Right hindlimb (tissue), 1 donor: ENCODE results near the gene PLSCR5.

ENCODE experiments used
- DNase-seq: peaks from one replicate; pipeline ENCODE4 v3.0.0-alpha.2; 2018

The PLSCR5 gene

GRCh38 chr3:146605106-146605505, at the start of gene PLSCR5:
TSS of gene PLSCR5 (minus strand) at chr3:146605346. CDS start at chr3:146605212, 134 bp downstream.
- DNase-seq, result no peak

GRCh38 chr3:146653978-146654377, 48.8 kb upstream of the PLSCR5 start:
- DNase-seq, result no peak

GRCh38 chr3:146650691-146651442, 45.7 kb upstream of the PLSCR5 start:
- DNase-seq, result no peak

- no peak for DNase-seq
Observed at GRCh38 chr3:146646261-146646660, 41.1 kb upstream of the PLSCR5 start.

GRCh38 chr3:146640955-146641867, 36.1 kb upstream of the PLSCR5 start:
- DNase-seq, result no peak

- no peak for DNase-seq
Observed at GRCh38 chr3:146640361-146640760, 35.2 kb upstream of the PLSCR5 start.

GRCh38 chr3:146638718-146639117, 33.6 kb upstream of the PLSCR5 start:
- no peak for DNase-seq

- DNase-seq, result no peak
Observed at GRCh38 chr3:146637871-146638270, 32.7 kb upstream of the PLSCR5 start.

- DNase-seq, result no peak
Observed at GRCh38 chr3:146636881-146637280, 31.7 kb upstream of the PLSCR5 start.

GRCh38 chr3:146634346-146634745, 29.2 kb upstream of the PLSCR5 start:
- no peak for DNase-seq

- DNase-seq, result no peak
Observed at GRCh38 chr3:146628671-146629070, 23.5 kb upstream of the PLSCR5 start.

- no peak for DNase-seq
Observed at GRCh38 chr3:146626403-146627122, 21.4 kb upstream of the PLSCR5 start.

- no peak for DNase-seq
Observed at GRCh38 chr3:146625186-146625775, 20.1 kb upstream of the PLSCR5 start.

GRCh38 chr3:146621723-146622122, 16.6 kb upstream of the PLSCR5 start:
- DNase-seq, result no peak

- no peak for DNase-seq
Observed at GRCh38 chr3:146612015-146612414, 6.9 kb upstream of the PLSCR5 start.

- no peak for DNase-seq
Observed at GRCh38 chr3:146611096-146611495, 6.0 kb upstream of the PLSCR5 start.

- peak; percentile 24 for DNase-seq
Observed at GRCh38 chr3:146598535-146598934, 6.6 kb downstream of the PLSCR5 start.

- no peak for DNase-seq
Observed at GRCh38 chr3:146594843-146595482, 10.2 kb downstream of the PLSCR5 start.

GRCh38 chr3:146593776-146594175, 11.4 kb downstream of the PLSCR5 start:
- DNase-seq, result no peak

- DNase-seq, result no peak
Observed at GRCh38 chr3:146590521-146590920, 14.6 kb downstream of the PLSCR5 start.

- DNase-seq, result no peak
Observed at GRCh38 chr3:146589899-146590508, 15.1 kb downstream of the PLSCR5 start.

GRCh38 chr3:146585156-146585555, 20.0 kb downstream of the PLSCR5 start:
- no peak for DNase-seq
